Pancreas (tissue), 10 donors: Measurements from ENCODE around the gene CLPTM1L. TPM values are rescaled to one million over a fixed set of nuclear protein-coding genes. Genes with fewer than 3 reads are reported as not detected.

ENCODE experiments used
- ATAC-seq, 4 donors: fragments of 200-7000 bp; cut with Tn5 transposase; one replicate each; pipeline versions ENCODE4 v1.8.0 to v1.9.1; 2020; ENCODE audit warnings: mild to moderate bottlenecking in 4 of 4, moderate library complexity in 4 of 4
- DNase-seq, 6 donors: peaks; one replicate each; pipeline ENCODE4 v3.0.0-alpha.2; 2020
- FAIRE-seq: peaks from 2 replicates; lab custom pipeline; 2012; peaks lifted over from hg19 to GRCh38; lab: Jason Lieb, UNC
- H3K27ac ChIP-seq, 4 donors: fragments of 200-600 bp; sonication (generic); 1 replicate in 3 of 4; 2 replicates in 1 of 4; pipeline versions ENCODE4 v1.5.0 to v1.8.0; 2020
- H3K27me3 ChIP-seq, 4 donors: fragments of 200-600 bp; one replicate each; pipeline ENCODE4 v1.8.0; 2021
- H3K36me3 ChIP-seq, 3 donors: fragments of 200-600 bp; sonication (generic) in 1 of 3; one replicate each; pipeline versions ENCODE4 v1.5.0 to v1.8.0; 2020 to 2021
- H3K4me1 ChIP-seq, 3 donors: fragments of 200-600 bp; one replicate each; pipeline ENCODE4 v1.8.0; 2021
- H3K4me3 ChIP-seq, 4 donors: fragments of 200-600 bp; sonication (generic) in 2 of 4; one replicate each; pipeline versions ENCODE4 v1.5.0 to v1.8.0; 2020 to 2021
- H3K9me3 ChIP-seq, 4 donors: fragments of 200-600 bp; one replicate each; pipeline ENCODE4 v1.8.0; 2021
- WGBS, 2 donors: extraction: QIAGEN DNeasy Blood & Tissue Kit; methylation state at CpG; one replicate each; pipeline ENCODE4 v1.1.7; 2013; 5-methylcytosine and 5-hydroxymethylcytosine counted together
- intact Hi-C, 3 donors: fragments of 100-400 bp; cut with DNase I; formaldehyde crosslinking; loops; one replicate each; pipeline versions ENCODE4 v1.11.1 to v1.14.2; 2022
- microRNA-seq, 2 donors: library from miRNA; unstranded; fragments of <30 nt; microRNA quantifications; one replicate each; pipeline versions ENCODE4 to v1.1.0, GENCODE V29; 2019 to 2020
- polyA plus RNA-seq, 2 donors: library from polyadenylated mRNA; stranded (reverse); fragments of 200-250 nt; gene quantifications; one replicate each; pipeline ENCODE4 v1.2.3, GENCODE V29; 2013
- total RNA-seq, 6 donors: library from RNA; stranded (reverse); fragmentation: NEBNext Ultra II Directional in 4 of 6; extraction: Animal tissue kit (Norgen Biotek cat#: 25700) in 4 of 6; gene quantifications; one replicate each; pipeline versions ENCODE4 v1.2.1 to v1.2.4, GENCODE V29; 2021 to 2023
- TF ChIP-seq, protein P1 (sequence below), 4 donors: fragments of 200-600 bp; sonication (generic) in 3 of 4; IDR thresholded peaks; one replicate each; pipeline versions ENCODE4 v1.5.0 to v1.8.0; 2021; ENCODE audit warnings: antibody characterized with exemption in 4 of 4
- donor health status: healthy with polysubstance abuse.
- donor health status: DM: no; HTN: no; CAD: no; lungs with moderate emphysema.
- donor health status: DM: no; HTN: no; CAD: no.
- donor health status: control.
- donor health status: control.
- donor health status: Bipolar disorder and iron deficiency.
- donor health status: DM: yes; HTN: yes; CAD: no.
- donor health status: DM: no; HTN: no; CAD: no.
- donor health status: DM: no; HTN: no; CAD: no.
- donor health status: DM: yes; HTN: yes; CAD: no.

CLPTM1L gene
- total and polyA plus RNA-seq, 8 donors, result 39.5 to 63.0 (median 53.2) TPM

DNA sequence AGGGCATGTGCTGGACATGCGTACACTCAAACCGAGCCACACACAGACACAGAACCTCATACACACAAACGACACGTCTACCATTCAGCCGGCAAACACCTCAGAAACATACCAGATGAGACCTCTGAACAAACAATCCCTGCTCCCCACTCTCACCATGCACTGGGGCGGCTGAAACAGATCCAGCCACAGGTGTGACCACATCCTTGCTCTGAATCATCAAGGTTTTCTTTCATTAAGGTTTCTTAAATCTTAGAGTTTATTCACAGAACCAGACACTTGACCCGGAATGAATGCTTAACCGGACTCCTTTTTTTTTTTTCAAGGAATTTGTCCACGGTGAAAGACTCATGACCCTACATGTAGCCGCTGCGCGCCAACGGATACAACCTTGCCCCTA lies 76.2 kb downstream of the CLPTM1L start:
- 73 to 80% methylated on average over 13 of the region's 13 CpGs for WGBS, 2 donors

DNA sequence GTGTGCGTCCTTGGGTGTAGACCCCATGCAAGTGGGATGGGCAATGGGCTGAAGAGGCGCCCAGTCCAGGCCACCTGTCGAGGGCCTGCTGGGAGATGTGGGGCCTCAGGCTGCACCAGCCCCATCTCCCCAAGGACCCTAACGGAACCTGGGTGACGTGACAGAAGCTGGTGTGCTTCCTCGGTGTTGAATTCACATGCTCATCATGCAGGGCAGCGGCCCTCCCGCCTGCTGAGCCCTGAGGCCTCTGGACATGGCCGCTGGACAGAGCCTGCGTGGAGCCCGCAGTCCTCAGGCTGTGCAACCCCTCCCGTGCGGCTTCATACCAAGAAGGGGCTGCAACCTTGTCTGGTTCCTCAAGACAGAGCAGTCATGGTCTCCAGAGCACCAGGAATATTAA lies 76.8 kb downstream of the CLPTM1L start:
- no peaks in the 10 kb centered on the region for H3K4me1 ChIP-seq
- H3K36me3 ChIP-seq, result no peaks in the 10 kb centered on the region
- H3K4me3 ChIP-seq, result no peak overlapping the region
- FAIRE-seq (no peak), ATAC-seq (no peak), DNase-seq (peak in 1 of 6 donors; percentile 31)
- WGBS, 2 donors, result 79 to 86% methylated on average over 13 of the region's 13 CpGs
- no peaks in the 10 kb centered on the region for H3K27me3 ChIP-seq
- no peaks in the 10 kb centered on the region for H3K9me3 ChIP-seq
- TF ChIP-seq, protein P1, sequence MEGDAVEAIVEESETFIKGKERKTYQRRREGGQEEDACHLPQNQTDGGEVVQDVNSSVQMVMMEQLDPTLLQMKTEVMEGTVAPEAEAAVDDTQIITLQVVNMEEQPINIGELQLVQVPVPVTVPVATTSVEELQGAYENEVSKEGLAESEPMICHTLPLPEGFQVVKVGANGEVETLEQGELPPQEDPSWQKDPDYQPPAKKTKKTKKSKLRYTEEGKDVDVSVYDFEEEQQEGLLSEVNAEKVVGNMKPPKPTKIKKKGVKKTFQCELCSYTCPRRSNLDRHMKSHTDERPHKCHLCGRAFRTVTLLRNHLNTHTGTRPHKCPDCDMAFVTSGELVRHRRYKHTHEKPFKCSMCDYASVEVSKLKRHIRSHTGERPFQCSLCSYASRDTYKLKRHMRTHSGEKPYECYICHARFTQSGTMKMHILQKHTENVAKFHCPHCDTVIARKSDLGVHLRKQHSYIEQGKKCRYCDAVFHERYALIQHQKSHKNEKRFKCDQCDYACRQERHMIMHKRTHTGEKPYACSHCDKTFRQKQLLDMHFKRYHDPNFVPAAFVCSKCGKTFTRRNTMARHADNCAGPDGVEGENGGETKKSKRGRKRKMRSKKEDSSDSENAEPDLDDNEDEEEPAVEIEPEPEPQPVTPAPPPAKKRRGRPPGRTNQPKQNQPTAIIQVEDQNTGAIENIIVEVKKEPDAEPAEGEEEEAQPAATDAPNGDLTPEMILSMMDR (IDR thresholded peaks at IDR 0.05), result no peak
- intact Hi-C loops, result no loop called here
- no peak overlapping the region for H3K27ac ChIP-seq

More for the DNA sequence above, 76.2 kb downstream of the CLPTM1L start:
- Histone ChIP-seq H3K4me3 (no peak overlapping the region), H3K9me3 (no peaks in the 10 kb centered on the region), H3K27me3 (no peaks in the 10 kb centered on the region), H3K4me1 (no peaks in the 10 kb centered on the region), H3K36me3 (no peaks in the 10 kb centered on the region), H3K27ac (no peak overlapping the region)
- no peak for DNase-seq
- no peak for FAIRE-seq
- intact Hi-C loops, result no loop called here
- TF ChIP-seq, protein P1 (IDR thresholded peaks at IDR 0.05), result no peak
- ATAC-seq, result no peak

Small RNAs within 50 kb of the gene (microRNA-seq; reads per million reads assigned to microRNA genes)
- 0 reads per million in 2 donors for gene MIR4457

Other genes with a start within 250 kb of the CLPTM1L start
- gene SLC12A7, start 233.0 kb downstream of the CLPTM1L start, total RNA-seq, result 10 to 100 TPM; 17.4 to 56.5 (median 32.1) TPM
- 10 to 100 TPM; 40.0 to 44.9 TPM for gene SLC12A7, start 233.0 kb downstream of the CLPTM1L start, polyA plus RNA-seq
- under 1 TPM; 0.08 to 0.37 (median 0.23) TPM for gene SLC6A19, start 143.5 kb downstream of the CLPTM1L start, total RNA-seq
- 1 to 10 TPM; 1.1 to 3.9 TPM for gene SLC6A19, start 143.5 kb downstream of the CLPTM1L start, polyA plus RNA-seq
- gene SLC6A18, start 119.7 kb downstream of the CLPTM1L start, total RNA-seq, result not detected
- gene SLC6A18, start 119.7 kb downstream of the CLPTM1L start, polyA plus RNA-seq, result under 1 TPM in 1 of 2 donors, not detected in 1; 0.14 TPM
- under 1 TPM in 3 of 6 donors, not detected in 3; 0.06 to 0.28 (median 0.25) TPM for gene TERT, start 50.0 kb downstream of the CLPTM1L start, total RNA-seq
- not detected for gene TERT, start 50.0 kb downstream of the CLPTM1L start, polyA plus RNA-seq
- gene SLC6A3, start 100.3 kb upstream of the CLPTM1L start, total RNA-seq, result not detected
- gene SLC6A3, start 100.3 kb upstream of the CLPTM1L start, polyA plus RNA-seq, result not detected
- 10 to 100 TPM in 2 of 6 donors, 1 to 10 TPM in 4; 6.5 to 26.1 (median 7.8) TPM for gene LPCAT1, start 178.9 kb upstream of the CLPTM1L start, total RNA-seq
- gene LPCAT1, start 178.9 kb upstream of the CLPTM1L start, polyA plus RNA-seq, result 10 to 100 TPM; 19.2 to 19.7 TPM